SK-N-MC (cell line): ENCODE measurements around the gene KCNH1.

Source experiments
- EZH2 ChIP-seq: fragments of 200-600 bp; sonication (generic); IDR thresholded peaks from one replicate; pipeline ENCODE4 v1.6.1; 2017; ENCODE audit warnings: antibody characterized with exemption
- FOXP2 ChIP-seq: optimal IDR thresholded peaks from 2 replicates; pipeline ENCODE3; 2011; ENCODE audit warnings: mild to moderate bottlenecking, moderate library complexity; ENCODE audit not compliant: insufficient read depth; ENCODE audit errors: extremely low read length, control extremely low read depth
- POLR2AphosphoS5 ChIP-seq: IDR thresholded peaks from 2 replicates; pipeline ENCODE4 v1.6.1; 2012; ENCODE audit warnings: mild to moderate bottlenecking, low read depth, low read length, borderline replicate concordance

DNA sequence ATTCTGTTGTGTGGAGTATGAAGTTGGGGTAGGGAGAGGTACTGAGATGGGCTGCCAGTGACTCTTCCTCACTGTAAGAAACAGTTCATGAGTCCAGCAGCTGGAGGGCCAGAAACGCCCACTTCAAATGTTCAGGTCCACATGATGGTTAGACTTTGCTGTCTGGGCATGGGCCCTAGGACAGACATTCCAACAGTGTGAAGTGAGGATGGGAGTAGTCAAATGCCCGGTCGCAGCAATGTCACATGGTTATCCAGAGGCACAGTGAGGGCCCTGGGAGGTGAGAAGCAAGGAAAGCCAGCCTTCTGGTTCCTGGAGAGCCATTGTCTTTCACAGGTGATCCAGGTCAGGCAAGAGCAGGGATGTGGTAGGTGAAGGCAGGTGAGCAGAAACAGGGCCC lies 500.8 kb downstream of the KCNH1 start:
- TF ChIP-seq POLR2AphosphoS5, result no peak
- no peak for TF ChIP-seq EZH2
- no peak for TF ChIP-seq FOXP2
